Endothelial cell (in vitro differentiated cells): Measurements from ENCODE around the gene HOXD12. TPM values are rescaled to one million over a fixed set of nuclear protein-coding genes. Genes with fewer than 3 reads are reported as not detected.

ENCODE experiments used
- DNase-seq: peaks from one replicate; pipeline ENCODE4 v3.0.0; 2021; ENCODE audit warnings: low spot score
- H3K27ac Mint-ChIP-seq: one replicate; pipeline ENCODE4 v1.8.0; 2021; ENCODE audit warnings: mixed read lengths, inconsistent platforms; ENCODE audit not compliant: unreplicated experiment
- H3K27me3 Mint-ChIP-seq: one replicate; pipeline ENCODE4 v1.8.0; 2021; ENCODE audit warnings: mild to moderate bottlenecking, moderate library complexity, mixed read lengths, inconsistent platforms; ENCODE audit not compliant: unreplicated experiment
- H3K36me3 Mint-ChIP-seq: one replicate; pipeline ENCODE4 v1.8.0; 2021; ENCODE audit warnings: mild to moderate bottlenecking, low read depth, mixed read lengths, inconsistent platforms; ENCODE audit not compliant: unreplicated experiment
- H3K4me1 Mint-ChIP-seq: one replicate; pipeline ENCODE4 v1.8.0; 2021; ENCODE audit warnings: mild to moderate bottlenecking, mixed read lengths, inconsistent platforms; ENCODE audit not compliant: unreplicated experiment
- H3K4me3 Mint-ChIP-seq: one replicate; pipeline ENCODE4 v1.8.0; 2021; ENCODE audit warnings: mild to moderate bottlenecking, mixed read lengths, inconsistent platforms; ENCODE audit not compliant: unreplicated experiment
- H3K9me3 Mint-ChIP-seq: one replicate; pipeline ENCODE4 v1.8.0; 2021; ENCODE audit warnings: mixed read lengths, inconsistent platforms; ENCODE audit not compliant: unreplicated experiment
- total RNA-seq: library from RNA; stranded (reverse); fragmentation: NEBNext Ultra II Directional; extraction: Animal tissue kit (Norgen Biotek cat#: 25700); gene quantifications from one replicate; pipeline ENCODE4 v1.2.1, GENCODE V29; 2021; ENCODE audit not compliant: unreplicated experiment
- TF ChIP-seq, protein P1 (sequence below): fragments of 200-600 bp; sonication (generic); IDR thresholded peaks from one replicate; pipeline ENCODE4 v1.5.0; 2021; ENCODE audit warnings: antibody characterized with exemption; ENCODE audit not compliant: unreplicated experiment

Gene HOXD12
- total RNA-seq, 1 donor from 2014 or later, result not detected

DNA sequence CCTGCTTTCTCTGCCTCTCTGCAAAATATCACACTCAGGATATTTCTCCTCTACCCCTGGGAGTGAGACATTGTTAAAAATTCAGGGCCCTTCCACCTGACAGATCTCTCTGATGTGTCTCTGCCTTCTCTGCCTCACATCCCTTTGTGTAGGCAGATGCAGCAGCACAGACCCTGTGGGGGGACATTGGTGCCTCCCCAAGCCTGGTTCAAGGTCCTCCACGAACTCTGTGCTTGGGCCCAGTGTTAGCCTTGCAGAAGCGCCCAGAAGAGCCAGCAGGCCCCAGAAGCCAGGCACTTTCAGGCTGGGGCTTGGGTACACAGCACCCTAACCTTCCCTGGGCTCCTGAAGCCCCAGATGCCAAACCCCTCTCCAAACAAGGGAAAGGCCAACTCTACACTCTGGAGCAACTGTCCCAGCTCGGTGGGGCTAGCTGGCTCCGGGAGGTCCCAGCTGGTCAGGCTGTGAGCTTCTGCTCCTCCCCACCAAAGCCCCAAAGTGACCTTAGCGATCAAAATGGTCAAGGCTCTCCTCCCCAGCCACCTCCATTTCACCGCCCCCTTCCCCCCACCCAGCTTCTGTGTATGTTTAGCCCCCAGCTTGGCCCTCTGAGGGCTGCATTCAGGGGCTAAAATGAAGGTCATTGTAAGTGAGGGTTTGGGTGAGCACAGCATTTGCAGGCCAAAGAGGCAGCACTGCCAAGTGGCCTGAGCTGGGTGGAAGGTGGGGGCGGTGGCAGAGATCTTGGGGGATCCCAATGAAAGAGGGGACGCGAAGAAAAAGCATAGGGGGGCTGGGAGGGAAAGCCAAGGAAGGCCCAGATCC lies 25.6 kb downstream of the HOXD12 start:
- Mint-ChIP-seq H3K27me3 (peaks cover 45% of the 10 kb centered on the region), H3K27ac (no peak overlapping the region), H3K4me3 (peak overlapping the region; percentile 33), H3K9me3 (no peaks in the 10 kb centered on the region), H3K4me1 (peaks cover 24% of the 10 kb centered on the region), H3K36me3 (no peaks in the 10 kb centered on the region)
- TF ChIP-seq, protein P1, sequence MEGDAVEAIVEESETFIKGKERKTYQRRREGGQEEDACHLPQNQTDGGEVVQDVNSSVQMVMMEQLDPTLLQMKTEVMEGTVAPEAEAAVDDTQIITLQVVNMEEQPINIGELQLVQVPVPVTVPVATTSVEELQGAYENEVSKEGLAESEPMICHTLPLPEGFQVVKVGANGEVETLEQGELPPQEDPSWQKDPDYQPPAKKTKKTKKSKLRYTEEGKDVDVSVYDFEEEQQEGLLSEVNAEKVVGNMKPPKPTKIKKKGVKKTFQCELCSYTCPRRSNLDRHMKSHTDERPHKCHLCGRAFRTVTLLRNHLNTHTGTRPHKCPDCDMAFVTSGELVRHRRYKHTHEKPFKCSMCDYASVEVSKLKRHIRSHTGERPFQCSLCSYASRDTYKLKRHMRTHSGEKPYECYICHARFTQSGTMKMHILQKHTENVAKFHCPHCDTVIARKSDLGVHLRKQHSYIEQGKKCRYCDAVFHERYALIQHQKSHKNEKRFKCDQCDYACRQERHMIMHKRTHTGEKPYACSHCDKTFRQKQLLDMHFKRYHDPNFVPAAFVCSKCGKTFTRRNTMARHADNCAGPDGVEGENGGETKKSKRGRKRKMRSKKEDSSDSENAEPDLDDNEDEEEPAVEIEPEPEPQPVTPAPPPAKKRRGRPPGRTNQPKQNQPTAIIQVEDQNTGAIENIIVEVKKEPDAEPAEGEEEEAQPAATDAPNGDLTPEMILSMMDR, result no peak
- DNase-seq, result no peak

- Mint-ChIP-seq H3K9me3 (no peaks in the 10 kb centered on the region), H3K27ac (no peak overlapping the region), H3K4me1 (peaks cover 24% of the 10 kb centered on the region), H3K27me3 (peaks cover 42% of the 10 kb centered on the region), H3K36me3 (no peaks in the 10 kb centered on the region), H3K4me3 (no peak overlapping the region)
- no peak for DNase-seq
- TF ChIP-seq, protein P1, result no peak
These were observed 26.1 kb downstream of the HOXD12 start for GRCh38 chr2:176125772-176126054.

GRCh38 chr2:176126929-176127773 lies 27.6 kb downstream of the HOXD12 start:
- peaks cover 42% of the 10 kb centered on the region for H3K27me3 Mint-ChIP-seq
- no peak overlapping the region for H3K27ac Mint-ChIP-seq
- no peaks in the 10 kb centered on the region for H3K36me3 Mint-ChIP-seq
- peaks cover 30% of the 10 kb centered on the region for H3K4me1 Mint-ChIP-seq
- TF ChIP-seq, protein P1, result peak; percentile 93
- no peaks in the 10 kb centered on the region for H3K9me3 Mint-ChIP-seq
- DNase-seq, result peak; percentile 69
- H3K4me3 Mint-ChIP-seq, result no peak overlapping the region

DNA sequence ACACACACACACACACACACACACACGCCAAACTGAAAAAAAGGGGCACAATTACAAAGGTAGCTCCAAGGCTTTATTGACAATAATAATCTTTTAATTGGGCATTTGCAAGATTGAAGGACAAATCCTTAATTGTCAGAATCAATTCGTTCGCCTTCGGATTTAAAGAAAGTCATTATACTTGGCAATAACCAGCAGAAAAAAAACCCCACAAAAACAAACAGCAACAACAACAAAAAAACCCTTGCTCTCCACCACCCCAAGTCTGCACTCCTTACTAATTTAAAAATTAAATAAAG lies 28.1 kb downstream of the HOXD12 start:
- DNase-seq, result no peak

More for the DNA sequence above, 28.1 kb downstream of the HOXD12 start:
- no peaks in the 10 kb centered on the region for H3K36me3 Mint-ChIP-seq
- H3K4me3 Mint-ChIP-seq, result peak overlapping the region; percentile 90
- H3K4me1 Mint-ChIP-seq, result peaks cover 30% of the 10 kb centered on the region
- peaks cover 43% of the 10 kb centered on the region for H3K27me3 Mint-ChIP-seq
- H3K9me3 Mint-ChIP-seq, result no peaks in the 10 kb centered on the region
- TF ChIP-seq, protein P1, result no peak
- no peak overlapping the region for H3K27ac Mint-ChIP-seq
